Measurements from ENCODE around the gene SP1. TPM values are rescaled to one million over a fixed set of nuclear protein-coding genes. Genes with fewer than 3 reads are reported as not detected.
A peak's percentile ranks its signal among the peaks of the same experiment; 100 is the strongest.

Gene SP1
- total and polyA plus RNA-seq, 2 of the 4 experiments (the other 2 are of a cell fraction) = 19.7 to 53.6 TPM

DNA sequence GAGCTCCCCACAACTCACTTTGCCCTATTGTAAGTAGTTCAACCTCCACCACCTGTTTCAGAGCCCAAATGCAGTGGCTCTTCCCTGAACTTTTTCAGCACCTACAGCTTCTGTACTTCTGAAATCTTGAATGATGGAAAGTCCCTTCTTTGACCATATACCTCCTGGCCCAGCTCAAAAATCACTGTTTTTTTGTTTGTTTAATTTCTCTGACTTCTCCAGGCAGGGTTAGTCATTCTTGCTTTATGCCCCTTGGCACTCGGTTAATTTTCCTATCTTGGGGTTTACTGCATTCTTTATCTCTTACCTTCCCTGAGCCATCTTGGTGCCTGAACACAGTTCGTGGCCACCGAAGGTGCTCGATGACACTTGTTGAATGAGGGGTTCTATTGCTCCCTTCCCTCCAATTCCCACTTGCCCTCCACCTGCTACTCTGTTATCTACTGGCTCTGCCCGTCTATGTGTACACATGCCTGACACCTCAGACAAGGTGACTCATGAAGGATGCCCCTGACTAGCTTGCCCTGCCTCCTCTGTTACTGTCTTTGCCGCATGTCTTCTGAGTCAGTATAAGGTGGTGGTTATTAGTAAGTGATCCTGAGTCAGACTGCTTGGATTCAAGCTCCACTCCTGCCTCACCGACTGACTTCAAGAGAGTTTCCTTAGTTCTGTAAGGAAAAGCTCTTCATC lies 48.1 kb downstream of the SP1 start (continued):
- TF ChIP-seq MXI1 (IDR thresholded peaks at IDR 0.05; ENCODE audit: borderline replicate concordance, low read depth, low read length) = 0 out of 2 replicates have a peak, but pooled peaks have one; percentile 65

DNA sequence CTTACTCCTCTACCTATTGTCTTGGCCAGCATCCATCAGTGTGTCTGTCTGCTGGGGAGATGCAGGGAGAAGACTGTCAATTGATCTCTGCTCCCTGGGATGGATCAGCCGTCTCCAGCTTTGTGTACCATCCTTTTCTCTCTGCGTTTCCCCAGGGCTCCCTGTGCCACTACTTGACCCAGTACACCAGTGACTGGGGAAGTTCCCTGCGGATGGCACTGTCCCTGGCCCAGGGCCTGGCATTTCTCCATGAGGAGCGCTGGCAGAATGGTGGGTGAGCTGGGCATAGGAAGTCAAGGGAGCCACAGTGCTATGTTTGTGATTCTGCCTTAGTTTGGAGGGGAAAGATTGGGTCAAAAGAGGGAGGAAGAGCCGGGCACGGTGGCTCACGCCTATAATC lies 48.8 kb downstream of the SP1 start:
- peaks cover 5% of the 10 kb centered on the region; the same call in 1 of the 2 replicates for H3K4me1 ChIP-seq (ENCODE audit: control insufficient read depth, insufficient read depth, low read length)
- H3K9me3 ChIP-seq (ENCODE audit: control insufficient read depth, insufficient read depth, low read length) = no peaks in the 10 kb centered on the region
- WGBS, 2 experiments (ENCODE audit: extremely low coverage in 2 of 2, insufficient read length in 1 of 2) = 60% methylated on average over 1 of the region's 7 CpGs; no CpG with 5 or more reads in 1 of the 2 experiments
- dilution Hi-C loops (cut with HindIII; ENCODE audit: low sequenced_read_pairs, unreplicated experiment) (no loop called here), in situ Hi-C loops (cut with MboI; ENCODE audit: low sequenced_read_pairs) (no loop called here), intact Hi-C loops (cut with micrococcal nuclease) (no loop called here)
- peak overlapping the region; percentile 58 for H2AK9ac ChIP-seq (replicated peaks; ENCODE audit: low read depth, low read length, poor library complexity)
- H3K79me1 ChIP-seq (ENCODE audit: low read depth in 1 of 2, low read length in 2 of 2) = no peaks in the 10 kb centered on the region
- no peak overlapping the region for H3K56ac ChIP-seq (ENCODE audit: extremely low read depth, insufficient read depth, low read length)
- H3K9ac ChIP-seq (ENCODE audit: low read depth, low read length) = no peak overlapping the region
- no peak overlapping the region for H4K91ac ChIP-seq (ENCODE audit: insufficient read depth, low read depth, low read length)
- H2BK5ac ChIP-seq (ENCODE audit: low read depth, low read length, poor library complexity, severe bottlenecking) = no peak overlapping the region
- H3K27me3 ChIP-seq (ENCODE audit: control insufficient read depth, insufficient read depth, low read length) = peaks cover 8% of the 10 kb centered on the region; the same call in 1 of the 2 replicates
- peak overlapping the region; percentile 49 for H2AK5ac ChIP-seq (ENCODE audit: low read depth, low read length)
- no peak overlapping the region for H4K5ac ChIP-seq (ENCODE audit: low read depth, low read length)
- no peak overlapping the region for H3K27ac ChIP-seq (ENCODE audit: insufficient read depth, low read length)
- H2BK20ac ChIP-seq (ENCODE audit: low read depth, low read length) = no peak overlapping the region
- no peak overlapping the region for H2AFZ ChIP-seq (replicated peaks; ENCODE audit: low read length, poor library complexity)
- H2BK15ac ChIP-seq (ENCODE audit: low read depth, low read length) = no peak overlapping the region
- H3K4ac ChIP-seq (ENCODE audit: low read depth, low read length) = peak overlapping the region; percentile 6; the same call in 1 of the 2 replicates
- H4K20me1 ChIP-seq (ENCODE audit: insufficient read depth, low read length) = peaks cover 6% of the 10 kb centered on the region
- no peak overlapping the region for H3K4me2 ChIP-seq (ENCODE audit: low read depth, low read length)
- no peak overlapping the region for H3K23ac ChIP-seq (ENCODE audit: low read depth, low read length)
- CTCF ChIA-PET = interaction anchor here (2.0 kb wide), 1 partner anchor 76 kb away, joined by 13 read pairs; no protein-coding TSS in a partner anchor
- no peak for DNase-seq
- no TSS peak for BruUV-seq (replicated peaks)
- H4K8ac ChIP-seq (ENCODE audit: low read depth in 2 of 2, low read length in 2 of 2) = no peak overlapping the region
- no peak for ATAC-seq (ENCODE audit: low read depth)
- POLR2A ChIA-PET (ENCODE audit: unreplicated experiment) = no interaction called here
- H3K4me3 ChIP-seq (ENCODE audit: insufficient read depth, low read depth, low read length) = no peak overlapping the region
- 0 out of 2 replicates have a peak overlapping the region, but pooled peaks have one; percentile 5 for H2BK120ac ChIP-seq (ENCODE audit: low read depth, low read length)
- no peaks in the 10 kb centered on the region for H3K36me3 ChIP-seq (ENCODE audit: control insufficient read depth, insufficient read depth, low read length)
- peaks cover 18% of the 10 kb centered on the region; the same call in 1 of the 2 replicates for H3K9me1 ChIP-seq (ENCODE audit: insufficient read depth, low read length)
- no peak overlapping the region; the same call in 1 of the 2 replicates for H3K14ac ChIP-seq (replicated peaks; ENCODE audit: low read depth, low read length)
- H3K18ac ChIP-seq (ENCODE audit: low read depth, low read length) = no peak overlapping the region
- TF ChIP-seq CEBPB (IDR thresholded peaks at IDR 0.05; ENCODE audit: low read depth, low read length) = no peak
- TF ChIP-seq RFX5 (IDR thresholded peaks at IDR 0.05; ENCODE audit: low read depth, low read length) = no peak
- TF ChIP-seq NFE2L2 (IDR thresholded peaks at IDR 0.05; ENCODE audit: low read depth, low read length) = no peak
- no peak for TF ChIP-seq BHLHE40 (IDR thresholded peaks at IDR 0.05; ENCODE audit: low read depth, low read length)
- no peak for TF ChIP-seq MXI1 (IDR thresholded peaks at IDR 0.05; ENCODE audit: borderline replicate concordance, low read depth, low read length)
- TF ChIP-seq, protein P1, sequence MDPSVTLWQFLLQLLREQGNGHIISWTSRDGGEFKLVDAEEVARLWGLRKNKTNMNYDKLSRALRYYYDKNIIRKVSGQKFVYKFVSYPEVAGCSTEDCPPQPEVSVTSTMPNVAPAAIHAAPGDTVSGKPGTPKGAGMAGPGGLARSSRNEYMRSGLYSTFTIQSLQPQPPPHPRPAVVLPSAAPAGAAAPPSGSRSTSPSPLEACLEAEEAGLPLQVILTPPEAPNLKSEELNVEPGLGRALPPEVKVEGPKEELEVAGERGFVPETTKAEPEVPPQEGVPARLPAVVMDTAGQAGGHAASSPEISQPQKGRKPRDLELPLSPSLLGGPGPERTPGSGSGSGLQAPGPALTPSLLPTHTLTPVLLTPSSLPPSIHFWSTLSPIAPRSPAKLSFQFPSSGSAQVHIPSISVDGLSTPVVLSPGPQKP (IDR thresholded peaks at IDR 0.05; ENCODE audit: borderline replicate concordance, low read depth, low read length) = no peak
- TF ChIP-seq MAZ (IDR thresholded peaks at IDR 0.05; ENCODE audit: borderline replicate concordance, low read depth, low read length) = no peak
- no peak for TF ChIP-seq SMC3 (IDR thresholded peaks at IDR 0.05; ENCODE audit: low read depth, low read length)
- TF ChIP-seq MAFK (IDR thresholded peaks at IDR 0.05; ENCODE audit: low read depth, low read length) = no peak
- TF ChIP-seq RCOR1 (IDR thresholded peaks at IDR 0.05; ENCODE audit: insufficient replicate concordance, low read length) = no peak
- no peak for TF ChIP-seq CHD1 (IDR thresholded peaks at IDR 0.05; ENCODE audit: low read depth, low read length)
- no peak for TF ChIP-seq POLR2A (IDR thresholded peaks at IDR 0.05; ENCODE audit: low read depth, low read length)
- TF ChIP-seq, protein P2, sequence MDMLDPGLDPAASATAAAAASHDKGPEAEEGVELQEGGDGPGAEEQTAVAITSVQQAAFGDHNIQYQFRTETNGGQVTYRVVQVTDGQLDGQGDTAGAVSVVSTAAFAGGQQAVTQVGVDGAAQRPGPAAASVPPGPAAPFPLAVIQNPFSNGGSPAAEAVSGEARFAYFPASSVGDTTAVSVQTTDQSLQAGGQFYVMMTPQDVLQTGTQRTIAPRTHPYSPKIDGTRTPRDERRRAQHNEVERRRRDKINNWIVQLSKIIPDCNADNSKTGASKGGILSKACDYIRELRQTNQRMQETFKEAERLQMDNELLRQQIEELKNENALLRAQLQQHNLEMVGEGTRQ (IDR thresholded peaks at IDR 0.05; ENCODE audit: low read depth, low read length) = no peak
- TF ChIP-seq RAD21 (IDR thresholded peaks at IDR 0.05; ENCODE audit: low read length) = no peak
- no peak for TF ChIP-seq FOS (IDR thresholded peaks at IDR 0.05; ENCODE audit: low read depth, low read length)

All from IMR-90 (cell line).